Astrocyte of the cerebellum (primary cell): ENCODE results near the gene AGRP.

Experiments
- DNase-seq: peaks from one replicate; pipeline ENCODE4 v3.0.0-alpha.2; 2011; ENCODE audit warnings: low read depth
- H3K4me3 ChIP-seq: 2 replicates; pipeline ENCODE4 v1.5.1; 2011; ENCODE audit warnings: mild to moderate bottlenecking, low read depth, low read length, moderate library complexity
- CTCF ChIP-seq: IDR thresholded peaks from 2 replicates; pipeline ENCODE4 v1.5.1; 2012; ENCODE audit warnings: low read length, low read depth, moderate library complexity, mild to moderate bottlenecking; ENCODE audit errors: missing control alignments
- in situ Hi-C: cut with HindIII; loops from 2 replicates; pipeline ENCODE4 v1.10.0; 2017; ENCODE audit warnings: low sequenced_read_pairs

The AGRP gene

GRCh38 chr16:67436640-67437193, 46.6 kb downstream of the AGRP start:
- no peak for DNase-seq
- TF ChIP-seq CTCF = no peak
- in situ Hi-C loops = no loop called here
- H3K4me3 ChIP-seq = no peak overlapping the region

GRCh38 chr16:67435758-67436164, 47.6 kb downstream of the AGRP start:
- DNase-seq = no peak
- H3K4me3 ChIP-seq = no peak overlapping the region
- in situ Hi-C loops = no loop called here
- no peak for TF ChIP-seq CTCF

- no peak overlapping the region for H3K4me3 ChIP-seq
- no peak for TF ChIP-seq CTCF
- no peak for DNase-seq
- in situ Hi-C loops = no loop called here
Measured at GRCh38 chr16:67433131-67433719, 50.1 kb downstream of the AGRP start.
